HT1080 (cell line): ENCODE measurements around the gene RNF43. TPM values are rescaled to one million over a fixed set of nuclear protein-coding genes. Genes with fewer than 3 reads are reported as not detected.

Experiments
- DNase-seq: peaks from one replicate; pipeline ENCODE4 v3.0.0-alpha.2; 2015; ENCODE audit warnings: low read depth
- total RNA-seq: library from RNA; depleted of rRNA; stranded (reverse); fragments of >200 nt; shearing (Covaris generic); gene quantifications from 2 replicates; pipeline ENCODE4 v1.2.3, GENCODE V29; 2014

RNF43 gene
- total RNA-seq, 1 experiment from 2014 or later, result 0.14 TPM

- DNase-seq, result no peak
Measured at GRCh38 chr17:58382872-58383242, 34.5 kb downstream of the RNF43 start.

- no peak for DNase-seq
Measured at GRCh38 chr17:58382108-58382871, 35.0 kb downstream of the RNF43 start.

GRCh38 chr17:58381124-58382035 is 36.0 kb downstream of the RNF43 start:
- DNase-seq, result no peak

DNA sequence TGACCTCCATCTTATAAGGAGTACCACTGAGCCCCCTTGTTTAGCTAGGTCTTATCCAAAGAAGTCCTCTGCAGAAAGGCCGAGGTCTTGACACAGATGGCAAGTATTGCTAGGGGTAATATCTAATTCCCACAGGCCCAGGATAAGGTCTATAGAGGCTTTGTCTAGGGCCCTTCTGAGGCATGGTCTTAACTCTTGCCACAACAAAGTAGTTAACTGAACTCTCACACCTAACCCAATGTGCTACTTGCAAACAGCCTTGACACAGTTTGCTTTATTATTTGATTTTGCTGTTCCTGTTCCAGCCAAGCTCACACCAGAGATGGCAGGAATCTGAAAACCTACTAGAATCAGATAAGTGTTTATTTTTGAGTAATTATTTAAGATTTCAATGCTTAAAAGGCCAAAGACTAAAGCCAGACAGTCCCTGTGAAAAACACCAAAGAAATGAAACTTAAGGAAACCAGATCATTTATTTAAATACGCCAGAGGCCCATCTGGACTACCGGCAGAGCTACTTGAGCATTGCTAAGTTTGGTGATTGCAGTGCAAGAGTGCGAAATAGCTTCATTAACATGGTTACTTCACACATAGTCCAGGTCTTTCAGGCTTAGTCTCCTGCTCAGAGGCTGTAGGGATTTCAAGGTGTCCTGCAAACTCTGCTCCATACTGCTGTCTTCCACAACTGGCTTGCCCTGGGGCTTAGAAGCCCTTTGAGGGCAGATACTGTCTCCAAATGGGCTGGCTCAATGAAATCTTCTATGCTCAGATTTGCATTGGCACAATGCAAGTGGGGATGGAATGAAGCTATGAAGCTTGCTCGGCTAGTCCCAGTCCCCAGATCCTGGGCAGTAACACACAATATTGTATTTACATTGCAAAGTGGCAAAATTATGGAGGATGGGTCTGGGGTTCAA is 36.9 kb downstream of the RNF43 start:
- DNase-seq, result no peak

DNA sequence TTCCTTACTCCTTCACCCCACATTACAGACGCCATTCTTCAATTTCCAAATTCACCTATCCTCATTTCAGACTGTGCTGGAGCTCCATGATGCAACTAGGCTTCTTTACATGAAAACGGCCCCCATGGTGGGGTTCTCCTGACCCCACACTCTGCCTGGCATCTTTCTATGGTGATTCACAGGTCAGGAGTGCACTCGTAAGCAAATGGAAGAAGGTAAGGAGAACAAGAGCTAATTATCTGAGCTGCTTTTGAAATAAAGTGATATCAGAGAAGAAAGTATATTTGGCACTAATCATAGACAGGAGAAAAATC is 37.9 kb downstream of the RNF43 start:
- DNase-seq, result no peak

DNA sequence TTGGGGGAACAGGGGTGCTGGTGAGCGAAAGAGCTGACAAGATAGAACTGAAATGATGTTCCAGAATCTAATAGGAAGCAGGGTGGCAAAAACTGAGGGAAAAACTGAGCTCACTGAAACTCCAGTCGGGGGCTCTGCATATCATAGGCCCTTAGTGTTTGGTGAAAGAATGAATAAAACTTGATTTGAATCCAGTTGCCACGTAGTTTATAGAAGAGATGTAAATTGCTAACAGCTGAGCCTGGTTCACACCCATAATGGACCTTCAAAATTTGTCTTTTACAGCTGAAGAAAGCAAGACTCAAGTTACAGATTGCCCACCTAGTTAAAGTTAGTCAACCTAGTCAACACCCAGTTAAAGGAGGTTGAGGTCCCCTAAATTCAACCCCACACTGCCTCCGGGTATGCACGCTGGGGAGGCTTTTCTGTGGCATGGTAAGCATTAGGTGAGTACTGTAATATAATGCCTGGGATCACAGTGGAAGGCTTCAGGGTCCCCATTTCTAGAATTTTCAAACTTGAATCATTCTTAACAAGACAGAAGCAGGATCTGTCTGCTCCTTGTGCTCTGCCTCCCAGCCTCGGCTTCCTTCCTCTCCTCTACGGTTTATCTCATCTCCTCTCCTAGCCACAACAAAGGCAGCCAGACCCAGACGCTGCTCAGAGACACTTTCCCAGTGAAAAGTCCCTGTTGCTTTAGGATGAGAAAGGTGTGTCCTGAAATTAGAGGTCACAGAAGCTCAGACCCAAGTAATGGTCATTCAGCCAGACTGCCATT is 38.4 kb downstream of the RNF43 start:
- DNase-seq, result no peak

GRCh38 chr17:58377661-58378060 is 39.7 kb downstream of the RNF43 start:
- DNase-seq, result no peak

- DNase-seq, result no peak
Measured at GRCh38 chr17:58377093-58377601, 40.2 kb downstream of the RNF43 start.

GRCh38 chr17:58376472-58377000 is 40.8 kb downstream of the RNF43 start:
- no peak for DNase-seq

DNA sequence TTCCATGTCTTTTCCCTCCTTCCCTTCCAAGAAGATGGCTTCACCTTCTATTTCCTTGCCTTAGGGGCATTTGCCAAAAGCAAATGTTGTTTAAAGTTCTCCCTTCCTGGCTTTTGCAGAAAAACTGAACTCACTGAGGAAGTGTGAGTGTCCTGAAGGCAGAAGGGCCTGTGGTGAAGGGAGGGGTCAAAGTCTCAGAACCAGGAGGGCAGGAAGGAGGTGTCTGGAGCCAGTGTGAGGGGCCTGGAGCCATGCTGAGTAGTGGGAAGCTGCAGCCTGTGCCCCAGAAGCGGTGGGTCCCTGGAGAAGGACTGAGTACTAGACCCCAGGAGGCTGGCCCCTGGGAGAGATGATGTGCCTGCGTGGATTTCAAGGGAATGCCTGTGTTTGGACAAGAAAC is 41.5 kb downstream of the RNF43 start:
- DNase-seq, result no peak

- DNase-seq, result no peak
Measured at GRCh38 chr17:58375256-58375655, 42.1 kb downstream of the RNF43 start.

GRCh38 chr17:58373923-58374322 is 43.4 kb downstream of the RNF43 start:
- no peak for DNase-seq

DNA sequence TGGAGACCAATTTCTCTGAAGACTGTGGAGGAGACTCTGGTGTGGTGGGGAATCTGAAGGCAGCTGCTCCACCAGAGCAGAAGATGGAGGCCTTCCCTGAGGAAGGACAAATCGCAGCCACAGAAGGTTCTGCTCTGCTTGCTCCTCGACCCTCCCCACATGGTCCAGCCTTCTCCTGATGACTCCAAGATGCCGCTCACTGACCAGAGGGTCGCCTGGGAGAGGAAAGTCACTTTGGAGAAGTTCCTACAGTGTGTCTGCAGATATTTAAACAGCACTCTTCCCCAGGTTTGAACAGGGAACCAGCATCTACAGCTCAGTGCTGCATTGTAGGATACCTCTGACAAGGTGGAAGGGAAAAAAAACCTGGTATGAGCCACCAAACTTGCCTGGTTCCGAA is 44.3 kb downstream of the RNF43 start:
- no peak for DNase-seq

- DNase-seq, result no peak
Measured at GRCh38 chr17:58371300-58371950, 45.9 kb downstream of the RNF43 start.

- no peak for DNase-seq
Measured at GRCh38 chr17:58370716-58371115, 46.6 kb downstream of the RNF43 start.

DNA sequence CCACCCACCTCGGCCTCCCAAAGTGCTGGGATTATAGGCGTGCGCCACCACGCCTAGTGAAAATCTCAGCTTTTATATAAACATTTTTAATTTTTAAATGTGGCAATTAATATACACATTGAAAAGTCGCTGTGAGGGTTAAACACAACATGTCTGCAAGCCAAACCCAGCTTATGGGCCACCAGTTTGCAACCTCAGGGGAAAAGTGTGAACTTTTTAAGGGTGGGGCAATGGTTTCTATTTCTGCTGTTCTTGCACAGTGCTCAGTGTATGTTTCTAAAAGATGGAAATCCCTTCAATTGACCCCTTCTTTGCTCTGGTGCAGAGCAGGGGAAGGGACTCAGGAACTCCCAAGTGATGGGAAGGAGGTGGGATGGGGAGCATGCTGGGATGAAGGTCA is 47.0 kb downstream of the RNF43 start:
- DNase-seq, result no peak

DNA sequence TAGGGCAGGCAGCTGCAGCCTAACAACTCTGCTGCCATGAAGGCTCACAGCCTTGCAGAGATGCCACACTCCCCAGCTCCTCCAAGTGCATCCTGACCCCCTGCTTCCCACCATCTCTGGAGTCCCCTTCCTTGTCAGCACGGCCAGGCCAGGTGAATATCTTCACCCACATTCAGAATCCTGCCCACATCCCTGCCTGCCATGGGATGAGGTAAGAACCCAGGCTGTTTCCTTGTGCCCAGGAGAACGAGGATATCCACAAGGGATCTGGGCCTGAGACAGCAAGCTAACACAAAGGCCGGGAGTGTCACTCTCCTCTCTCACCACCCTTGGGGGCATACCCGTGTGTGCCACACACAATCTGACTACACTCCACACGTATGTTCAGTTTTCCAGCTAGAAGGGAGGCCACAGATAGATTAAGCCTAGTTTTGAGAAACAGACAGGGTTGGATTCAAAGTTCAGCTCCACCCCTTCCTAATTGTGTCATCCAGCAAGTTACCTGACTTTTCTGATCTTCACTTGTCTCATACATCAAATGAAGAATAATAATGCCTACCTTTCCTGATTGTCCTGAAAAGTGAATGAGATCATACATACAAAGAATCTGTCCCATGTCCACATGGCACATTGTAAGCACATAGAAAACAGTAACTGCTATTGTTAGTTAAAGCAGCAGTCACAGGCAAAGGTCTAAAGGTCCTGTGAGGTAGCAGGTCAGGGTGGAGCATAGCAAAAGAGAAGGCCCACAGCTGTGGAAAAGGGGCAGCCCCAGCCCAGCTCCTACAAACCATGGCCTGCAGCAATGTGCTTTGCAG is 47.9 kb downstream of the RNF43 start:
- no peak for DNase-seq

DNA sequence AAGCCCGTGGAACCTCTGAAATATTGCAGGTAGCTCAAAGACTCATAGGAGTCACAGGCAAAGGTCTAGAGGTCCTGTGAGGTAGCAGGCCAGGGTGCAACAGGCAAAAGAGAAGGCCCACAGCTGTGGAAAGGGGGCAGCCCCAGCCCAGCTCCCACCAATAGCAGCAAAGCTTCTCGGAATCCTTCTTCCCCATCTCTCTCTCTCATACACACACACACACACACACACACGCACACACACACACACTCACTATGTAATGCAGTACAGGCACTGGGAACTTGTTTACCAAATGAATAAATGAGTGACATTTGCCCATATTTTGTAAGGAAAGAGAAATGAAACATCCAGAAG is 48.5 kb downstream of the RNF43 start:
- no peak for DNase-seq
